BLaER1 (cell line): ENCODE data around the gene WNK1.
"Not testable (repeated sequence)": the region's sequence is repeated elsewhere in the genome, so short reads cannot be mapped to it uniquely, and the experiment has no call there.

Source experiments
- H3K27ac ChIP-seq: shearing (Covaris generic); formaldehyde crosslinking; 2 replicates; pipeline ENCODE4 v1.8.1; 2022
- H3K27me3 ChIP-seq: shearing (Covaris generic); formaldehyde crosslinking; 2 replicates; pipeline ENCODE4 v1.8.1; 2022
- H3K36me3 ChIP-seq: shearing (Covaris generic); formaldehyde crosslinking; 2 replicates; pipeline ENCODE4 v1.8.1; 2022
- H3K4me1 ChIP-seq: shearing (Covaris generic); formaldehyde crosslinking; 2 replicates; pipeline ENCODE4 v1.8.1; 2022
- H3K4me2 ChIP-seq: shearing (Covaris generic); formaldehyde crosslinking; 2 replicates; pipeline ENCODE4 v1.8.1; 2022
- H3K4me3 ChIP-seq: shearing (Covaris generic); formaldehyde crosslinking; 2 replicates; pipeline ENCODE4 v1.8.1; 2022
- H3K9ac ChIP-seq: shearing (Covaris generic); formaldehyde crosslinking; 2 replicates; pipeline ENCODE4 v1.8.1; 2022
- H3K9me3 ChIP-seq: shearing (Covaris generic); formaldehyde crosslinking; 2 replicates; pipeline ENCODE4 v1.8.1; 2022
- H4K20me1 ChIP-seq: shearing (Covaris generic); formaldehyde crosslinking; 2 replicates; pipeline ENCODE4 v1.8.1; 2022
- Cebpa-rat ChIP-seq: shearing (Covaris generic); IDR thresholded peaks from 2 replicates; pipeline ENCODE4 v1.8.1; 2022

The WNK1 gene

GRCh38 chr12:913919-914698 lies 161.7 kb downstream of the WNK1 start:
- H3K36me3 ChIP-seq, result peaks cover 72% of the 10 kb centered on the region
- H4K20me1 ChIP-seq, result no peaks in the 10 kb centered on the region
- no peak for TF ChIP-seq Cebpa-rat
- H3K27ac ChIP-seq, result peak overlapping the region; percentile 91
- peaks cover 93% of the 10 kb centered on the region for H3K4me1 ChIP-seq
- H3K27me3 ChIP-seq, result no peaks in the 10 kb centered on the region
- H3K9me3 ChIP-seq, result no peaks in the 10 kb centered on the region
- H3K9ac ChIP-seq, result peak overlapping the region; percentile 71
- 0 out of 2 replicates have a peak overlapping the region, but pooled peaks have one; percentile 46 for H3K4me3 ChIP-seq
- H3K4me2 ChIP-seq, result peak overlapping the region; percentile 77

DNA sequence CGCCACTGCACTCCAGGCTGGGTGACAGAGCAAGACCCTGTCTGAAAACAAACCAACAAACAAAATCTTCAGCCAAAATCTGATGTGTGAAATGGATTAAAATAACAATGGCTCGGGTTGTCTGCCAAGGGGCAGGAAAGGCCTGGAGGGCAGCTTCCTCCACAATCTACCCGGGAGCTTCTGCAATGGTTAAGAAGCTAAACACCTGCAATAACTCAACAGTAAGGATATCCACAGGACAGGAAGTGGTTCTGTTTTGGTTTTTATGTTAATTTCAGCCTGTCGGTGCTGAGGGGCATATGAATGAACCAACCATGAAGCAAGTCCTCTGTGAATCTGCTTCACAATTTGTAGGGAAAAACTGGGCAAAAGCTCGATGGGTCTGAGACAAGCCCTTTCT lies 162.7 kb downstream of the WNK1 start:
- no peaks in the 10 kb centered on the region for H4K20me1 ChIP-seq
- no peaks in the 10 kb centered on the region for H3K27me3 ChIP-seq
- H3K36me3 ChIP-seq, result peaks cover 72% of the 10 kb centered on the region
- peaks cover 83% of the 10 kb centered on the region for H3K4me1 ChIP-seq
- H3K27ac ChIP-seq, result peak overlapping the region; percentile 91
- H3K4me2 ChIP-seq, result peak overlapping the region; percentile 77
- H3K9me3 ChIP-seq, result no peaks in the 10 kb centered on the region
- H3K9ac ChIP-seq, result peak overlapping the region; percentile 71
- TF ChIP-seq Cebpa-rat, result no peak
- peak overlapping the region; percentile 46 for H3K4me3 ChIP-seq

DNA sequence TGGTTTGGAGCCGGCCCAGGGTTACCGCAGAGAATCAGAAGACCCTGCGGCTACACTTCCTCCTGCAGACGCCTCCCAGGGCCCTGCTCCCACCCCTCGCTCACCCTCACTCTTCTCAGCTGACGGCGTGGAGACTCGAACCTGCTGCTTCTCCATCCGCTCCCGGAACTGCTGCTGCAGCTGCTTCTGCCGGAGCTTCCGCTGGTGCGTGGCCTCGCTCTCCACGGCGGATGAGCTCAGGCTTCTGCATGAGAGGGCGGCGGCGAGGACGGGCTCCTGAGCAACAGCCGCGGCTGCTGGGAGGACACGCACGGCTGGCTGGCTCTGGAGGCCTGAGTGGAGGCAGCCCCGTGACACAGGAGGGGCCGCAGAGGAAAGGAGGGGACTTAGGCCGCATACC lies 163.9 kb downstream of the WNK1 start:
- peak overlapping the region; percentile 71 for H3K9ac ChIP-seq
- H4K20me1 ChIP-seq, result no peaks in the 10 kb centered on the region

GRCh38 chr12:916712-917445 lies 164.5 kb downstream of the WNK1 start:
- Histone ChIP-seq H3K27me3 (no peaks in the 10 kb centered on the region), H3K9ac (peak overlapping the region; percentile 71; the same call in 1 of the 2 replicates), H3K27ac (peak overlapping the region; percentile 91), H3K4me1 (peaks cover 66% of the 10 kb centered on the region), H4K20me1 (no peaks in the 10 kb centered on the region), H3K4me2 (peak overlapping the region; percentile 77), H3K4me3 (peak overlapping the region; percentile 46), H3K36me3 (peaks cover 70% of the 10 kb centered on the region), H3K9me3 (no peaks in the 10 kb centered on the region)
- TF ChIP-seq Cebpa-rat, result no peak

More for the DNA sequence above, 163.9 kb downstream of the WNK1 start:
- Histone ChIP-seq H3K9me3 (no peaks in the 10 kb centered on the region), H3K27ac (peak overlapping the region; percentile 91), H3K4me3 (peak overlapping the region; percentile 46), H3K4me1 (peaks cover 72% of the 10 kb centered on the region), H3K36me3 (peaks cover 70% of the 10 kb centered on the region), H3K27me3 (no peaks in the 10 kb centered on the region), H3K4me2 (peak overlapping the region; percentile 77)
- no peak for TF ChIP-seq Cebpa-rat

DNA sequence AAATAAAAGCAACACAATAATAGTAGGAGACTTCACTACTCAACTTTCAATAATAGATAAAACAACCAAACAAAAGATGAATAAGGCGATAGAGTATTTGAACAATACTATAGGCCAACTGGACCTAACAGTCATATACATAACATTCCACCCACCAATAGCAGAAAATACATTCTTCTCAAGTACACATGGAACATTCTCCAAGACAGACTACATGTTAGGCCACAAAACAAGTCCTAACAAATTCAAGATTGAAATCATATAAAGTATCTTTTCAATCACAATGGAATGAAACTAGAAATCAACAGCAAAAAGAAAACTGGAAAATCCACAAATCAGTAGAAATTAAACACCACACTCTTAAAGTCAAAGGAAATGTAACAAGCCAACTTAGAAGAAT lies 168.3 kb downstream of the WNK1 start:
- TF ChIP-seq Cebpa-rat, result no peak
- Histone ChIP-seq H3K4me2 (no peak overlapping the region), H4K20me1 (no peaks in the 10 kb centered on the region), H3K4me1 (peaks cover 28% of the 10 kb centered on the region), H3K27ac (no peak overlapping the region), H3K4me3 (no peak overlapping the region), H3K36me3 (peaks cover 86% of the 10 kb centered on the region), H3K9ac (no peak overlapping the region), H3K27me3 (no peaks in the 10 kb centered on the region), H3K9me3 (no peaks in the 10 kb centered on the region)

GRCh38 chr12:922285-922684 lies 169.9 kb downstream of the WNK1 start:
- Histone ChIP-seq H4K20me1 (no peaks in the 10 kb centered on the region), H3K9me3 (no peaks in the 10 kb centered on the region), H3K4me2 (no peak overlapping the region), H3K27me3 (no peaks in the 10 kb centered on the region), H3K36me3 (peaks cover 98% of the 10 kb centered on the region), H3K9ac (no peak overlapping the region), H3K4me1 (peaks cover 14% of the 10 kb centered on the region), H3K27ac (no peak overlapping the region), H3K4me3 (no peak overlapping the region)
- TF ChIP-seq Cebpa-rat, result no peak

- H3K36me3 ChIP-seq, result peaks cover 98% of the 10 kb centered on the region
- no peak overlapping the region for H3K9ac ChIP-seq
- TF ChIP-seq Cebpa-rat, result no peak
- H3K9me3 ChIP-seq, result no peaks in the 10 kb centered on the region
- no peak overlapping the region for H3K27ac ChIP-seq
- no peaks in the 10 kb centered on the region for H3K4me1 ChIP-seq
- H4K20me1 ChIP-seq, result no peaks in the 10 kb centered on the region
- no peak overlapping the region for H3K4me3 ChIP-seq
- H3K27me3 ChIP-seq, result no peaks in the 10 kb centered on the region
- no peak overlapping the region for H3K4me2 ChIP-seq
Measured at GRCh38 chr12:926641-927040, 174.3 kb downstream of the WNK1 start.

DNA sequence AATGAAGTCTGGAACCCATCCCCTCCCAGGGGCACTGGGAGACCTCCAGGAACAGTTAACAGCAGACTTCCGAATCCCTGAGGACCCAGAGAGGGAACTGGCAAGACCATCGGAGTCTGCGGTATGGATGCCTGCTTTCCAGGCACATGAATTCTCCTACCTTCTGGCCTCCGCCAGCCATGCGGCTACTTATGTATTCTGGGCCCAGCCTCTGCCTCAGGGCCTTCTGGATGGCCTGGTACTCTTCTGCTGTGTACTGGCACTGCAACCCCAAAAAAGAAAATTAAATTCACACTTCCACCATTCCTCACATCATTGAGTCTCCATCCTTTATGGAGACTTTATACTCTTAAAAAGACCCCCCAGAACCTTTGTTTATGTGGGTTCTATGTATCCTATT lies 178.7 kb downstream of the WNK1 start:
- Histone ChIP-seq H3K27ac (no peak overlapping the region), H3K9me3 (no peaks in the 10 kb centered on the region), H3K36me3 (peaks cover 78% of the 10 kb centered on the region), H3K4me1 (0 out of 2 replicates have a peak, but pooled peaks cover 5% of the 10 kb centered on the region), H3K27me3 (no peaks in the 10 kb centered on the region), H4K20me1 (no peaks in the 10 kb centered on the region), H3K4me3 (no peak overlapping the region), H3K9ac (no peak overlapping the region), H3K4me2 (no peak overlapping the region)
- no peak for TF ChIP-seq Cebpa-rat

- Histone ChIP-seq H3K4me3 (no peak overlapping the region), H3K9me3 (no peaks in the 10 kb centered on the region), H3K27me3 (no peaks in the 10 kb centered on the region), H3K36me3 (peaks cover 76% of the 10 kb centered on the region), H3K4me2 (no peak overlapping the region), H4K20me1 (no peaks in the 10 kb centered on the region), H3K4me1 (0 out of 2 replicates have a peak, but pooled peaks cover 5% of the 10 kb centered on the region), H3K27ac (no peak overlapping the region), H3K9ac (no peak overlapping the region)
- TF ChIP-seq Cebpa-rat, result no peak
Measured at GRCh38 chr12:931591-931990, 179.2 kb downstream of the WNK1 start.

DNA sequence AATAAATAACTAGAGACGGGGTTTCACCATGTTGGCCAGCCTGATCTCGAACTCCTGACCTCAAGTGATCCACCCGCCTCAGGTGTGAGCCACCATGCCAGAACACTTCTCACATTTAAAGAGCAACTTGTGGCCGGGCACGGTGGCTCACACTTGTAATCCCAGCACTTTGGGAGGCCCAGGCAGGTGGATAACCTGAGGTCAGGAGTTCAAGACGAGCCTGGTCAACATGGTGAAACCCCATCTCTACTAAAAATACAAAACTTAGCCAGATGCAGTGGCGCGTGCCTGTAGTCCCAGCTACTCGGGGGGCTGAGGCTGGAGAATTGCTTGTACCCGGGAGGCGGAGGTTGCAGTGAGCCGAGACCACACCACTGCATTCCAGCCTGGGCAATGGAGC lies 183.5 kb downstream of the WNK1 start:
- H3K9me3 ChIP-seq, H3K9ac ChIP-seq, H3K4me3 ChIP-seq, H3K4me2 ChIP-seq, H4K20me1 ChIP-seq, H3K27ac ChIP-seq, H3K27me3 ChIP-seq, H3K4me1 ChIP-seq: not testable (repeated sequence)
- H3K36me3 ChIP-seq, result peaks cover 75% of the 10 kb centered on the region
